ENCODE measurements around the gene NOXA1. TPM values are rescaled to one million over a fixed set of nuclear protein-coding genes. Genes with fewer than 3 reads are reported as not detected.

The NOXA1 gene
- polyA plus RNA-seq, 3 donors = 1.3 to 9.4 (median 1.6) TPM

DNA sequence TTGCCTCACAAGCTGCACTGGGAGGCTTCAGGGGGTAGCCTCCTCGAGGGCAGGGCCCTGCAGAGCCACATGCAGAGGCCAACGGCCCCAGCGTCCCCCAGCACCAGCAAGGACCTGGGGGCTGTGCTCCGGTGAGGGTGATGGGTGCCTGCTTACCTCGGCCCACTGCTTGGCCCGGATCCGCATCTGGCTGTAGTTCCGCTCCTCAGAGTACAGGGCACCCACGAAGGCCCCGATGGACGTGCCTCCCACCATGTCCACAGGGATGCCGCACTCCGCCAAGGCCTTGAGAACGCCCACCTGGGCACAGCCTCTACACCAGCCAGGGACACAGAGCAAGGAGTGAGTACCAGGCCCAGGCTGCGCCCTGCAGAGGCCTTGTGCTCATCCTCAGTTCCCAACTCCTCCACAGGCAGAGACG lies 44.0 kb downstream of the NOXA1 start:
- no peak for TF ChIP-seq CTCF (IDR thresholded peaks at IDR 0.05)
- H3K36me3 ChIP-seq (replicated peaks in 1 of 2; ENCODE audit: control insufficient read depth in 1 of 2, insufficient read depth in 2 of 2, low read length in 2 of 2) = no peaks in the 10 kb centered on the region
- WGBS (ENCODE audit: insufficient coverage) = 99% methylated on average over 16 of the region's 16 CpGs
- H3K9ac ChIP-seq (ENCODE audit: insufficient read depth, low read length, poor library complexity, severe bottlenecking) = no peak overlapping the region
- peaks cover 0 to 7% of the 10 kb centered on the region in 2 donors for H3K27me3 ChIP-seq (ENCODE audit: control insufficient read depth in 2 of 2, insufficient read depth in 2 of 2, low read length in 2 of 2)
- H3K4me2 ChIP-seq (replicated peaks; ENCODE audit: extremely low read depth, low read length, poor library complexity, severe bottlenecking) = no peak overlapping the region
- Mint-ChIP-seq H3K4me1 (peaks cover 5% of the 10 kb centered on the region), H3K27ac (peak overlapping the region in 1 of 7 donors; percentile 63), H3K36me3 (no peaks in the 10 kb centered on the region), H3K4me3 (no peak overlapping the region), H3K27me3 (ENCODE audit: low read depth in 3 of 3) (peaks cover 14 to 19% (median 14%) of the 10 kb centered on the region in 3 donors), H3K9me3 (peaks cover 0 to 7% (median under 1%) of the 10 kb centered on the region in 7 donors)
- no peaks in the 10 kb centered on the region for H3K79me2 ChIP-seq (ENCODE audit: insufficient read depth, low read length)
- H2AFZ ChIP-seq (ENCODE audit: insufficient read depth, low read depth, low read length, poor library complexity, severe bottlenecking) = no peak overlapping the region
- intact Hi-C loops (cut with micrococcal nuclease) = loop anchor here in 1 of 2 donors (10.0 kb wide), 1 partner anchor 138 kb away; the partner anchor contains the start of gene ARRDC1
- peaks cover 5 to 7% of the 10 kb centered on the region in 2 donors for H3K9me3 ChIP-seq (replicated peaks in 1 of 2; ENCODE audit: control insufficient read depth in 1 of 2, insufficient read depth in 1 of 2, low read length in 2 of 2)
- H3K4me1 ChIP-seq (ENCODE audit: control insufficient read depth in 1 of 2, insufficient read depth in 2 of 2, low read length in 2 of 2) = peaks cover 0 to 1% of the 10 kb centered on the region in 2 donors
- no peaks in the 10 kb centered on the region for H4K20me1 ChIP-seq (ENCODE audit: insufficient read depth, low read length)
- no peak overlapping the region for H3K27ac ChIP-seq (ENCODE audit: low read depth in 1 of 2, low read length in 2 of 2)
- DNase-seq = no peak
- H3K4me3 ChIP-seq (replicated peaks in 1 of 3; ENCODE audit: low read depth in 2 of 3, low read length in 3 of 3) = no peak overlapping the region

DNA sequence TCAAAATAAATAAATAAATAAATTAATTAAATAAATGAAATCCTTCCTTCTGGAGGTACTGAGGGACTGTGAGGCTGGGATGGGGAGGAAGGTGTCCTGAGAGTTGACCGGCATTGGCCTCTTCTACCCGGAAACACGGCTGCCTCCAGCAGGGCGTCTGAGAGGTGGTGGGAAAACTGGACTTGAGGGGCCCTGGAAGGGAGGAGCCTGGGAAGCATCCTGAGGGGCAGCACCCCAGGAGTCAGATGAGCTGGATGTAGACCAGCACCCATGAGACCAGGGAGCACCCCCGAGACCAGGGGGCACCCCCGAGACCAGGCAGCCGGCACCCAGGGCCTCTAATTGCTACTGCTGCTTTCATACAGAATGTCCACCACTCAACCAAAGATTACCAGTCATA lies 44.7 kb downstream of the NOXA1 start:
- Histone ChIP-seq H3K4me1 (ENCODE audit: control insufficient read depth in 1 of 2, insufficient read depth in 2 of 2, low read length in 2 of 2) (no peaks in the 10 kb centered on the region), H3K9ac (ENCODE audit: insufficient read depth, low read length, poor library complexity, severe bottlenecking) (no peak overlapping the region), H3K4me3 (replicated peaks in 1 of 3; ENCODE audit: low read depth in 2 of 3, low read length in 3 of 3) (no peak overlapping the region), H3K36me3 (replicated peaks in 1 of 2; ENCODE audit: control insufficient read depth in 1 of 2, insufficient read depth in 2 of 2, low read length in 2 of 2) (no peaks in the 10 kb centered on the region), H3K9me3 (replicated peaks in 1 of 2; ENCODE audit: control insufficient read depth in 1 of 2, insufficient read depth in 1 of 2, low read length in 2 of 2) (peaks cover 2 to 4% of the 10 kb centered on the region in 2 donors), H4K20me1 (ENCODE audit: insufficient read depth, low read length) (no peaks in the 10 kb centered on the region), H3K4me2 (replicated peaks; ENCODE audit: extremely low read depth, low read length, poor library complexity, severe bottlenecking) (no peak overlapping the region), H3K79me2 (ENCODE audit: insufficient read depth, low read length) (no peaks in the 10 kb centered on the region), H3K27ac (ENCODE audit: low read depth in 1 of 2, low read length in 2 of 2) (no peak overlapping the region), H3K27me3 (ENCODE audit: control insufficient read depth in 2 of 2, insufficient read depth in 2 of 2, low read length in 2 of 2) (no peaks in the 10 kb centered on the region), H2AFZ (ENCODE audit: insufficient read depth, low read depth, low read length, poor library complexity, severe bottlenecking) (no peak overlapping the region)
- Mint-ChIP-seq H3K27ac (no peak overlapping the region), H3K9me3 (peaks cover 2 to 10% (median 7%) of the 10 kb centered on the region in 7 donors), H3K27me3 (ENCODE audit: low read depth in 3 of 3) (peaks cover 8 to 17% (median 16%) of the 10 kb centered on the region in 3 donors), H3K4me3 (no peak overlapping the region), H3K36me3 (no peaks in the 10 kb centered on the region), H3K4me1 (peaks cover 5% of the 10 kb centered on the region)
- DNase-seq = no peak
- TF ChIP-seq CTCF (IDR thresholded peaks at IDR 0.05) = no peak
- intact Hi-C loops (cut with micrococcal nuclease) = loop anchor here in 1 of 2 donors (10.0 kb wide), 1 partner anchor 137 kb away; the partner anchor contains the start of gene ARRDC1
- 93% methylated on average over 4 of the region's 7 CpGs for WGBS (ENCODE audit: insufficient coverage)
